ENCODE measurements around the gene SDHAF3.

DNA sequence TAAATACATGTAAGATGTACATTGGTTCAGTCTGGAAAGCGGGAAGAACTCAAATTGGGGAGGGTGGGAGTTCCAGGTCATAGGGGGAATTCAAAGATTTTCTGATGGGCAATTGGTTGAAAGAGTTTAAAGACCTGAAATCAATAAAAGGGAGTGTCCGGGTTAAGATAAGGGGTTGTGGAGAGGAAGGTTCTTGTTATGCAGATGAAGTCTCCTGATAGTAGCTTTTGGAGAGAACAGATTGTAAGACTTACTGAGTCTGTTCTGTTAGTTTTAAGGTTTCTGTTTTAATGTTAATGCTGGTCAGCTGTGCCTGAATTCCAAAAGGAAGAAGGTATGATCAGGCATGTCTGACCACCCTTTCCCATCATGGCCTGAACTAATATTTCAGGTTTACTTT, 48.8 kb downstream of the SDHAF3 start:
- no peak for TF ChIP-seq POLR2A (IDR thresholded peaks at IDR 0.05; ENCODE audit: low read length)
- no peak for TF ChIP-seq GATA1 (IDR thresholded peaks at IDR 0.05; ENCODE audit: low read depth, low read length)
